SU-DHL-6 (cell line): Measurements from ENCODE around the gene MERTK.
"Not testable (repeated sequence)": the region's sequence is repeated elsewhere in the genome, so short reads cannot be mapped to it uniquely, and the experiment has no call there.

Experiments used
- CTCF ChIP-seq: fragments of 200-600 bp; sonication (generic); IDR thresholded peaks from one replicate; pipeline ENCODE4 v1.5.1; 2017; ENCODE audit warnings: antibody characterized with exemption, mild to moderate bottlenecking, low read length, moderate library complexity; ENCODE audit not compliant: insufficient read depth, poor library complexity, severe bottlenecking
- EZH2phosphoT487 ChIP-seq: fragments of 200-600 bp; sonication (generic), shearing (Covaris generic); conservative IDR thresholded peaks from 2 replicates; pipeline ENCODE4 v1.6.1; 2018; ENCODE audit warnings: mild to moderate bottlenecking, antibody characterized with exemption, low read length, moderate library complexity, mixed read lengths

- TF ChIP-seq CTCF, EZH2phosphoT487: not testable (repeated sequence)
Measured at GRCh38 chr2:111963508-111963907, 65.1 kb downstream of the MERTK start.
